NCI-H2171 (cell line): ENCODE results near the gene KIR3DL2.
"Not testable (repeated sequence)": the region's sequence is repeated elsewhere in the genome, so short reads cannot be mapped to it uniquely, and the experiment has no call there.

Experiments
- DNase-seq: peaks from one replicate; lab custom pipeline; 2025; lab: John Stamatoyannopoulos, UW

The KIR3DL2 gene

GRCh38 chr19:54850061-54850640, at the start of gene KIR3DL2:
Gene KIR3DL2 (plus strand): TSS chr19:54850443. CDS start chr19:54850476, 33 bp downstream.
- not testable (repeated sequence) for DNase-seq

- DNase-seq, result no peak
These were observed 46.8 kb upstream of the KIR3DL2 start, which contains the start of gene KIR2DL4 for GRCh38 chr19:54803410-54803809. Gene KIR2DL4 (plus strand): TSS chr19:54803610. CDS start chr19:54803652, 42 bp downstream.

- no peak for DNase-seq
These were observed 46.1 kb upstream of the KIR3DL2 start for GRCh38 chr19:54804101-54804500.

- no peak for DNase-seq
These were observed 45.7 kb upstream of the KIR3DL2 start for GRCh38 chr19:54804571-54804970.

GRCh38 chr19:54805665-54806515, 44.4 kb upstream of the KIR3DL2 start:
- DNase-seq, result no peak

GRCh38 chr19:54806516-54806838, 43.8 kb upstream of the KIR3DL2 start:
- DNase-seq, result no peak

- not testable (repeated sequence) for DNase-seq
These were observed 35.7 kb upstream of the KIR3DL2 start for GRCh38 chr19:54814571-54814970.

- DNase-seq, result not testable (repeated sequence)
These were observed 34.0 kb upstream of the KIR3DL2 start, which contains the start of gene KIR3DL1 for GRCh38 chr19:54816251-54816650. Gene KIR3DL1 (plus strand): TSS chr19:54816468.

- no peak for DNase-seq
These were observed 32.3 kb upstream of the KIR3DL2 start for GRCh38 chr19:54817670-54818536.

GRCh38 chr19:54824416-54824815, 25.8 kb upstream of the KIR3DL2 start:
- DNase-seq, result not testable (repeated sequence)

GRCh38 chr19:54825326-54825725, 24.9 kb upstream of the KIR3DL2 start:
- not testable (repeated sequence) for DNase-seq

GRCh38 chr19:54828064-54828463, 22.2 kb upstream of the KIR3DL2 start:
- DNase-seq, result not testable (repeated sequence)

DNA sequence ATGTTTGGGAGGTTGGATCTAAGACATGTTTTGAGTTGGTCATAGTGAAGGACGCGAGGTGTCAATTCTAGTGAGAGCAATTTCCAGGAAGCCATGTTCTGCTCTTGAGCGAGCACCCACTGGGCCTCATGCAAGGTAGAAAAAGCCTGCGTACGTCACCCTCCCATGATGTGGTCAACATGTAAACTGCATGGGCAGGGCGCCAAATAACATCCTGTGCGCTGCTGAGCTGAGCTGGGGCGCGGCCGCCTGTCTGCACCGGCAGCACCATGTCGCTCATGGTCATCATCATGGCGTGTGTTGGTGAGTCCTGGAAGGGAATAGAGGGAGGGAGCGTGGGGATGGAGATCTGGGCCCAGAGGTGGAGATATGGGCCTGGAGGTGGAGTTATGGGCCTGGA, 17.7 kb upstream of the KIR3DL2 start, which contains the start of gene KIR2DS4:
Gene KIR2DS4 (plus strand): TSS at position 181 of the 400 bp plus-strand sequence.
- not testable (repeated sequence) for DNase-seq

- DNase-seq, result not testable (repeated sequence)
These were observed 15.1 kb upstream of the KIR3DL2 start for GRCh38 chr19:54835126-54835525.

DNA sequence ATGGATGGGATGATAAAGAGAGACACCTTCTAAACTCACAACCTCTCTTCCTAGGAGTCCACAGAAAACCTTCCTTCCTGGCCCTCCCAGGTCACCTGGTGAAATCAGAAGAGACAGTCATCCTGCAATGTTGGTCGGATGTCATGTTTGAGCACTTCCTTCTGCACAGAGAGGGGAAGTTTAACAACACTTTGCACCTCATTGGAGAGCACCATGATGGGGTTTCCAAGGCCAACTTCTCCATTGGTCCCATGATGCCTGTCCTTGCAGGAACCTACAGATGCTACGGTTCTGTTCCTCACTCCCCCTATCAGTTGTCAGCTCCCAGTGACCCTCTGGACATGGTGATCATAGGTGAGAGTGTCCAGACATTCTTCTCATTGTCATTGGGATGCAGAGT, 12.7 kb upstream of the KIR3DL2 start:
- DNase-seq, result not testable (repeated sequence)

- DNase-seq, result not testable (repeated sequence)
These were observed 7.1 kb upstream of the KIR3DL2 start for GRCh38 chr19:54843171-54843570.

DNA sequence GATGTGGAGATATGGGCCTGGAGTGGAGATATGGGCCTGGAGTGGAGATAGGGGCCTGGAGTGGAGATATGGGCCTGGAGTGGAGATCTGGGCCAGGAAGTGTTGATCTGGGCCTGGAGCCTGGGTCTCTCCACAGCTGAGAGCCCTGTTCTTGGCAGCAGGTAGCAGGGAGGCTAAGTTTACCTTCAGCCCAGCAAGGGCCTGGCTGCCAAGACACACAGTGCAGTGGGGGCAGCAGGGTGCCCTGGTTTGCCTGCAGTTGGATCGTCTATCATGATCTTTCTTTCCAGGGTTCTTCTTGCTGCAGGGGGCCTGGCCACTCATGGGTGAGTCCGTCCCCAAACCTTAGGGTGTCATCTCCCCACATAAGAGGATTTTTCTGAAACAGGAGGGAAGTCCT, 687 bp downstream of the KIR3DL2 start:
- no peak for DNase-seq

DNA sequence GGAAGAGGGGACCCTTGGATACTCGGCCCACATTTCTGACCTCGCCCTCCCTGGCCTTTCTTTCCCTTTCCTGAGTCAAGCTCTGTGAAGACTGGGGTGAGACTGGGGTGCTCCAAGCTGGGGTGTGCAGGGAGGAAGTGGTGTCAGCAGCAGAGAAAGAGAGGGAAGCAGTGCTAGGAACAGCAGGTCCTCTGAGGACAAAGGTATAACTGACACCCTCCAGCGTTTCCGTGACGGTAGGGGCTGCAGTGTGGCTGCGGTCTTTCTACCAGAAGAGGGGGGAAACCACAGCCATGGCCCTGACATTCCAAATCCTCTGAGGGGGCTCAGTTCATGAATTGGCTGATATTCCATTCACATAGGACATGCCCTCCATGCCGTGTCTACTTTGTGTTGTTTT, 1.1 kb downstream of the KIR3DL2 start:
- DNase-seq, result no peak

DNA sequence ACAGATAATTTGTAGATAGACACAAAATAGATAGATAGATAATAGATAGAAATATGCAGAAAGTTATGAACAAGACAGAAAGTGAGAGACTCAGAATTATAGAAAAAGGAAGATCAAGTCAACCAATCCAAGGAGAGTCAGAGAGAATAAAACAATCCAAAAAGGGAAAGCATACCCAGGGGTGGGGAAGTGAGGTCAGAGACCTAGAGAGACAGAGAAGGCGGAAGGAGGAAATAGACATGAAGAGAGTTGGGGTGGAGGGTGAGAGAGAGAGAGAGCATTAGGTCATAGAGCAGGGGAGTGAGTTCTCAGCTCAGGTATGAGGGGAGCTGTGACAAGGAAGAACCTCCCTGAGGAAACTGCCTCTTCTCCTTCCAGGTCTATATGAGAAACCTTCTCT, 5.0 kb downstream of the KIR3DL2 start:
- DNase-seq, result not testable (repeated sequence)

DNA sequence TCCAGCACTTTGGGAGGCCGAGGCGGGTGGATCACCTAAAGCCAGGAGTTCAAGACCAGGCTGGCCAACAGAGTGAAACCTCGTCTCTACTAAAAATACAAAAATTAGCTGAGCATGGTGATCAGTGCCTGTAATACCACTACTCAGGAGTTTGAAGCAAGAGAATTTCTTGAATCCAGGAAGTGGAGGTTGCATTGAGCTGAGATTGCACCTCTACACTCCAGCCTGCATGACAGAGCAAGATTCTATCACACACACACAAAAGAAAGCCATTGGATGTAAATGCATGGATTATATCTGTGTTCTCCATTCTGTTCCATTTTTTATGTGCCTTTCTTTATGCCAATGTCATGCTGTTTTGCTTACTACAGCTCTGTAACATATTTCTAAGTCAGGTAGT, 8.2 kb downstream of the KIR3DL2 start:
- not testable (repeated sequence) for DNase-seq

DNA sequence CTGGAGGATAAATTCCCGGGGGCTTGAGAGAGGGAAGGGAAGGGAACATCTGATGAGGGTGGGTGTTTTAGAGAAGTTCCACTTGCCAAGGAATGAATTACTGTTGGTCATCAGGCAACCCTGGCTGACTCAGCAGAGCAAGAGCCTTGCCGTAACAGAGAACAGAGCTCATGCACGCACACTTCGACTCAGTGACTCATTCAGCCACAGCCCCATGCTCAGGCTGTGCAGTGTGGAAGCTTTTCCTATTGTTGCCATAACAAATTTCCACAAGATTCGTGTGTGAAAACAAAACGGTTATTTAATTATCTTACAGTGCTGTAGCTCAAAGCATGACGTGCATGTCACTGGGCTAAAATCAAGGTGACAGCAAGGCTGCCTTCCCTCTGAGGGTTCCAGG, 9.2 kb downstream of the KIR3DL2 start:
- not testable (repeated sequence) for DNase-seq

GRCh38 chr19:54863459-54863858, 13.2 kb downstream of the KIR3DL2 start:
- DNase-seq, result not testable (repeated sequence)
